HepG2 (cell line): ENCODE results near the gene RMND5A. TPM values are rescaled to one million over a fixed set of nuclear protein-coding genes. Genes with fewer than 3 reads are reported as not detected.

ENCODE experiments used
- ATAC-seq: fragments of 200-7000 bp; cut with Tn5 transposase; 3 replicates; pipeline ENCODE4 v1.9.1; 2020; ENCODE audit warnings: mild to moderate bottlenecking, moderate library complexity
- BruUV-seq: library from RNA; stranded (reverse); fragments of 400-500 nt; replicated peaks from 2 replicates; lab custom pipeline; 2021; lab: Mats Ljungman, UMichigan
- CTCF ChIA-PET: fragments of 300-600 bp; formaldehyde crosslinking; extraction: SDS; loops from one replicate; lab custom pipeline; 2021; ENCODE audit warnings: low total read pairs, inconsistent platforms, low intra/inter-chr PET ratio; lab: Yijun Ruan, JAX
- POLR2A ChIA-PET: fragments of 350-600 bp; sonication (Branson Sonifier 250); formaldehyde crosslinking; loops from one replicate; lab custom pipeline; 2020; ENCODE audit warnings: antibody characterized with exemption, inconsistent platforms; lab: Yijun Ruan, JAX
- DNase-seq: peaks from one replicate; pipeline ENCODE4 v3.0.0-alpha.2; 2015; ENCODE audit warnings: low spot score
- FAIRE-seq: peaks from 3 replicates; lab custom pipeline; 2011; peaks lifted over from hg19 to GRCh38; lab: Jason Lieb, UNC
- H2AFZ ChIP-seq: one replicate; pipeline ENCODE4 v1.6.1; 2011; ENCODE audit warnings: low read length, inconsistent platforms
- H3K27ac ChIP-seq: fragments of 300-600 bp; 3 replicates; pipeline ENCODE4 v1.8.0; 2011; ENCODE audit warnings: mixed run types, mild to moderate bottlenecking, mixed read lengths, low read length, inconsistent platforms; ENCODE audit not compliant: insufficient read depth; ENCODE audit errors: extremely low read length
- H3K27me3 ChIP-seq, 2 experiments: fragments of 200-600 bp in 1 of 2; 2 replicates in 1 of 2; 3 replicates in 1 of 2; pipeline versions ENCODE4 v1.6.0 to v1.8.0; 2011; ENCODE audit warnings: low read length in 2 of 2, mild to moderate bottlenecking in 2 of 2, moderate library complexity in 2 of 2, inconsistent platforms in 1 of 2; ENCODE audit not compliant: insufficient read depth in 2 of 2, control insufficient read depth in 1 of 2
- H3K36me3 ChIP-seq, 2 experiments: fragments of 200-600 bp in 1 of 2; replicated peaks in 1 of 2; 2 replicates in 1 of 2; 3 replicates in 1 of 2; pipeline versions ENCODE4 v1.5.1 to v1.8.0; 2011; ENCODE audit warnings: low read length in 2 of 2, inconsistent platforms in 1 of 2; ENCODE audit not compliant: insufficient read depth in 2 of 2, control insufficient read depth in 1 of 2
- H3K4me1 ChIP-seq: 2 replicates; pipeline ENCODE4 v1.5.1; 2012; ENCODE audit warnings: low read length, inconsistent platforms; ENCODE audit not compliant: insufficient read depth
- H3K4me2 ChIP-seq: 2 replicates; pipeline ENCODE4 v1.6.0; 2011; ENCODE audit warnings: low read depth, low read length, inconsistent platforms
- H3K4me3 ChIP-seq, 3 experiments: fragments of 200-600 bp in 1 of 3; sonication (generic), shearing (Covaris generic) in 1 of 3; replicated peaks in 1 of 3; 2 replicates each; pipeline ENCODE4 v1.5.1; 2011 to 2016; ENCODE audit warnings: low read length in 3 of 3, inconsistent platforms in 2 of 3, low read depth in 2 of 3, mild to moderate bottlenecking in 2 of 3, control low read depth in 1 of 3, mixed read lengths in 1 of 3; ENCODE audit not compliant: insufficient read depth in 1 of 3
- H3K79me2 ChIP-seq: one replicate; pipeline ENCODE4 v1.6.1; 2011; ENCODE audit warnings: low read length, inconsistent platforms; ENCODE audit not compliant: insufficient read depth
- H3K9ac ChIP-seq: 2 replicates; pipeline ENCODE4 v1.6.0; 2011; ENCODE audit warnings: mild to moderate bottlenecking, low read depth, low read length, inconsistent platforms; ENCODE audit not compliant: insufficient read depth
- H3K9me3 ChIP-seq: 2 replicates; pipeline ENCODE4 v1.5.1; 2012; ENCODE audit warnings: mild to moderate bottlenecking, low read length
- H4K20me1 ChIP-seq: 2 replicates; pipeline ENCODE4 v1.6.0; 2011; ENCODE audit warnings: inconsistent platforms, mild to moderate bottlenecking, low read length, moderate library complexity; ENCODE audit not compliant: insufficient read depth
- FLYWCH1 ChIP-seq: sonication (generic); formaldehyde crosslinking; IDR thresholded peaks from 2 replicates; pipeline ENCODE4 v1.8.1; 2023; ENCODE audit warnings: mild to moderate bottlenecking, missing genetic modification reagents
- ZC3H13 ChIP-seq: sonication (generic); formaldehyde crosslinking; IDR thresholded peaks from 2 replicates; pipeline ENCODE4 v1.8.1; 2023; ENCODE audit warnings: mild to moderate bottlenecking, missing genetic modification reagents, moderate library complexity
- ZNF17 ChIP-seq: sonication (generic); formaldehyde crosslinking; IDR thresholded peaks from 2 replicates; pipeline ENCODE4 v1.5.0; 2020; ENCODE audit warnings: mild to moderate bottlenecking, missing genetic modification reagents
- ZNF777 ChIP-seq: sonication (generic); formaldehyde crosslinking; IDR thresholded peaks from 2 replicates; pipeline ENCODE4 v1.4.0; 2020; ENCODE audit warnings: missing genetic modification reagents
- WGBS: methylation state at CpG from one replicate; pipeline ENCODE4 v1.1.6; 2017; ENCODE audit warnings: low lambda C conversion rate; 5-methylcytosine and 5-hydroxymethylcytosine counted together
- in situ Hi-C: cut with HindIII; loops from 2 replicates; pipeline ENCODE4 v1.10.0; 2017; ENCODE audit warnings: low pct_unique_long_range_greater_than_20kb; ENCODE audit not compliant: extremely low pct_ligation_motif_present
- intact Hi-C: fragments of 100-400 bp; cut with micrococcal nuclease; formaldehyde crosslinking; loops from one replicate; pipeline ENCODE4 v1.10.0; 2022; ENCODE audit not compliant: unreplicated experiment
- polyA plus RNA-seq, 8 experiments: library from polyadenylated mRNA; depleted of rRNA in 3 of 8; stranded (reverse) in 7 of 8; unstranded in 1 of 8; fragments of >200 nt; fragmentation: Illumina TruSeq in 4 of 8; extraction: Trizol in 4 of 8; gene quantifications; 2 replicates each; pipeline versions ENCODE4 v1.2.1 to v1.2.3, GENCODE V29; 2011 to 2016; ENCODE audit warnings: low read depth in 4 of 8, missing spikeins in 1 of 8, mixed read lengths in 1 of 8; ENCODE audit not compliant: insufficient read depth in 1 of 8
- total RNA-seq, 5 experiments: library from RNA; depleted of rRNA; stranded (reverse); fragments of >200 nt; fragmentation: Illumina TruSeq; extraction: Trizol; gene quantifications; 2 replicates each; pipeline ENCODE4 v1.2.3, GENCODE V29; 2016; ENCODE audit warnings: low read depth in 1 of 5

The RMND5A gene
- total and polyA plus RNA-seq, 2 of the 13 experiments (the other 11 are each of a cell fraction or from before 2014, with no cell fraction given): 31.0 to 66.4 TPM

DNA sequence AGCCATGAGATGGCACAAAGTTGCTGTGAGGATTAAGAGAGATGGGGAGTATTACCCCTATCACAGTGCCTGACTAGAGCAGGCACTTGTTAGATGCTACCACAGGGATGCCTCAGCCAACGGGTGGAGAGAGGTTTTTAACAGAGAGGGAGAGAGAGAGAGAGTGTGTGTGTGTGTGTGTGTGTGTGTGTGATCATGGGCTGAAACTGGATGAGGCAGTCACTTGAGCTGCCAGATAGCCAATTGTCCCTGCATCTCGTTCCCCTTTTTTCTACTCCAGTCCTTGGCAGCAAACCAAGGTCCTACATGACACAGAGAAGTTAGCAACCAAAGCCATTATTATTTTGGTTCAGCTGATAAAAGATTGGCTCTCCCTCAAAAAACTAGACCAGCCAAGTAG, 67.6 kb downstream of the RMND5A start:
- no peak overlapping the region for H3K4me2 ChIP-seq
- DNase-seq: no peak
- WGBS: 18% methylated on average over 2 of the region's 2 CpGs
- no peak overlapping the region for H3K4me3 ChIP-seq
- POLR2A ChIA-PET: no interaction called here
- no peaks in the 10 kb centered on the region for H3K79me2 ChIP-seq
- FAIRE-seq: no peak
- no peaks in the 10 kb centered on the region for H3K9me3 ChIP-seq
- no peak overlapping the region for H3K27ac ChIP-seq
- no TSS peak for BruUV-seq
- intact Hi-C loops (no loop called here), in situ Hi-C loops (no loop called here)
- ATAC-seq: no peak
- no peak overlapping the region for H3K9ac ChIP-seq
- CTCF ChIA-PET: no interaction called here
- H4K20me1 ChIP-seq: no peaks in the 10 kb centered on the region
- H3K4me1 ChIP-seq: peaks cover 9% of the 10 kb centered on the region; the same call in 1 of the 2 replicates
- H2AFZ ChIP-seq: no peak overlapping the region
- TF ChIP-seq ZNF777 (CRISPR knock-in tag): no peak
- peaks cover 10 to 56% of the 10 kb centered on the region in 2 experiments for H3K27me3 ChIP-seq
- H3K36me3 ChIP-seq: no peaks in the 10 kb centered on the region

GRCh38 chr2:86788165-86788564, 68.1 kb downstream of the RMND5A start:
- no peaks in the 10 kb centered on the region for H4K20me1 ChIP-seq
- POLR2A ChIA-PET: no interaction called here
- TF ChIP-seq ZC3H13 (CRISPR knock-in tag): no peak
- no peak for TF ChIP-seq FLYWCH1 (CRISPR knock-in tag)
- no peak for TF ChIP-seq ZNF17 (CRISPR knock-in tag)
- peaks cover 10 to 58% of the 10 kb centered on the region in 2 experiments for H3K27me3 ChIP-seq
- no peak for DNase-seq
- H3K27ac ChIP-seq: no peak overlapping the region
- WGBS: 53% methylated on average over 7 of the region's 7 CpGs
- H3K4me1 ChIP-seq: peaks cover 9% of the 10 kb centered on the region; the same call in 1 of the 2 replicates
- H3K4me3 ChIP-seq: no peak overlapping the region
- in situ Hi-C loops: no loop called here
- no peaks in the 10 kb centered on the region for H3K79me2 ChIP-seq
- no peaks in the 10 kb centered on the region for H3K9me3 ChIP-seq
- no peak overlapping the region for H2AFZ ChIP-seq
- intact Hi-C loops: no loop called here
- H3K4me2 ChIP-seq: no peak overlapping the region
- no peaks in the 10 kb centered on the region for H3K36me3 ChIP-seq
- ATAC-seq: no peak
- CTCF ChIA-PET: no interaction called here
- no TSS peak for BruUV-seq
- FAIRE-seq: no peak
- H3K9ac ChIP-seq: no peak overlapping the region
